Activated naive CD4-positive, alpha-beta T cell treated with anti-CD3 and anti-CD28 coated beads for 36 hours (primary cell): ENCODE measurements around the gene ATP2A3. TPM values are rescaled to one million over a fixed set of nuclear protein-coding genes. Genes with fewer than 3 reads are reported as not detected.

ENCODE experiments used
- CTCF ChIA-PET: fragments of 350-600 bp; sonication (Branson Sonifier 250); formaldehyde crosslinking; loops from one replicate; lab custom pipeline; 2021; ENCODE audit warnings: antibody characterized with exemption; lab: Charles Lee
- DNase-seq: peaks from one replicate; pipeline ENCODE4 v3.0.0-alpha.2; 2020
- H3K27ac Mint-ChIP-seq: one replicate; pipeline ENCODE4 v1.8.0; 2021; ENCODE audit warnings: mild to moderate bottlenecking, mixed read lengths
- H3K27me3 Mint-ChIP-seq: one replicate; pipeline ENCODE4 v1.8.0; 2021; ENCODE audit warnings: low read depth, mixed read lengths
- H3K36me3 Mint-ChIP-seq: one replicate; pipeline ENCODE4 v1.8.0; 2021; ENCODE audit warnings: low read depth, mixed read lengths
- H3K4me1 Mint-ChIP-seq: one replicate; pipeline ENCODE4 v1.8.0; 2021; ENCODE audit warnings: low read depth, mixed read lengths
- H3K4me3 Mint-ChIP-seq: one replicate; pipeline ENCODE4 v1.8.0; 2021; ENCODE audit warnings: mild to moderate bottlenecking, moderate library complexity, mixed read lengths
- H3K9me3 Mint-ChIP-seq: one replicate; pipeline ENCODE4 v1.8.0; 2021; ENCODE audit warnings: mixed read lengths
- intact Hi-C: fragments of 100-400 bp; cut with micrococcal nuclease; formaldehyde crosslinking; loops from one replicate; pipeline ENCODE4 v1.15.1; 2023
- total RNA-seq, 2 experiments: library from RNA; stranded (reverse); gene quantifications; one replicate each; pipeline ENCODE4 v1.2.3, GENCODE V29; 2021

The ATP2A3 gene
- total RNA-seq, 2 experiments from 2014 or later, result 75.5 to 76.4 TPM

DNA sequence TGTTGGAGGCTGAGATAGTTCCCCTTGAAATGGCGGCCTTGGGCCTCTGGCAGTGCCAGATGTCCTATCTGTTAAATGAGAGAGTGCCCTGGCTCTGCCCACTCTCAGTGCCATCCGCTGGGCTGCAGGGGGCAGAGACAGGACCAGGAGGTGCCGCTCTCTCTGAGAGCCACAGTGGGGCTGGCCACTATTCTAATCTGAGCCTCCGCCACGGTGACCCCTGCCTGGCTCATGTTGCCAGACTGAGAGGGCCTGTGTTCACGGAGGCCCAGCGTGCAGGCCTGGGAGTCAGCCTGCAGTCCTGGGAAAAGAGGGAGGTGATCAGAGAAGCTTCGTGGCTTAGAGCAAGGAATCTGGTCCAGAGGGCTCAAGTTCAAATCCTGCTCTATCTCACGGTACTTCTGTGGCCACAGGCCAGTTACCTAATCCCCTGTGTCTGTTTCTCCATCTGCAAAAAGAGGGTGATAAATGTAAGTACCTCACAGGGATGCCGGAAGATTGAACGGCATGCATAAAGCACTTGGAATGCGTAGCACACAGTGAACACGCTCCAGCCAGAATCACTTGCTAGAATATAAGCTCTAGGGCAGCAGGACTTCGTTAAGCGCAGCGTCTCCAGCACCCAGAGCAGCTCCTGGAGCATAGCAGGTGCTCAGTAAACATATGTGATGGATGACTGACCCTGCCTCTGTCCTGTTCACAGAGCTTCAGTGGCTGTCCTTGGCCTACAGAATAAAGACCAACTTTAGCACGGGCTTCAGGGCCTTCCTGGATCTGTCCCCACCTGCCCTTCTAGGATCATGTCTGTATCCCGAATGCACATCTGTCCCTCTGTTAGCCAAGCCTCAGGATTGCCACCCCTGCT is 6.3 kb downstream of the ATP2A3 start:
- no peaks in the 10 kb centered on the region for H3K9me3 Mint-ChIP-seq
- H3K4me1 Mint-ChIP-seq, result peaks cover 65% of the 10 kb centered on the region
- CTCF ChIA-PET, result no interaction called here
- intact Hi-C loops, result no loop called here
- H3K36me3 Mint-ChIP-seq, result peaks cover 3% of the 10 kb centered on the region
- no peak overlapping the region for H3K27ac Mint-ChIP-seq
- DNase-seq, result no peak
- H3K4me3 Mint-ChIP-seq, result no peak overlapping the region
- no peaks in the 10 kb centered on the region for H3K27me3 Mint-ChIP-seq

DNA sequence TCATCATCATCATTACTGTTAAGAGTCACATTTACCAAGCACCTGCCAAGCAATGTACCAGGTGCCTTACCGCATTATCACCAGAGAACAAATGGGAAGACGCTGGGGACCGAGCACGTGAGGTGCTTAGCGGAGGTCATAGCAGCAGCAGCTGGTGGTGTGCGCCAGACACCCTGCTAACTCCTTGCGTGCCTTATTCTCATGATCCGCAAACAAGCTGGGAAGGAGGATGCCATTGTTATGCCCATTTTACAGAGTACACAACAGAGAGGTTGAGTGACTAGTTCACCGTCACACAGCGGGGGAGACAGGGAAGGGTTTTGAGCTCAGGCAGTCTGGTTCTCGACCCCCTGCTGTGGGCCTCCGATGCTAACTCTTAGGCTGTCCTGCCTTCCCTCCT is 7.3 kb downstream of the ATP2A3 start:
- no peak for DNase-seq
- Mint-ChIP-seq H3K36me3 (peaks cover 3% of the 10 kb centered on the region), H3K27ac (peak overlapping the region; percentile 76), H3K9me3 (no peaks in the 10 kb centered on the region), H3K4me1 (peaks cover 55% of the 10 kb centered on the region), H3K4me3 (no peak overlapping the region), H3K27me3 (no peaks in the 10 kb centered on the region)
- CTCF ChIA-PET, result interaction anchor here (0.6 to 0.9 kb wide), 2 partner anchors 8 to 1200 kb away, joined by 3 to 4 read pairs; no protein-coding TSS in a partner anchor
- intact Hi-C loops, result no loop called here

DNA sequence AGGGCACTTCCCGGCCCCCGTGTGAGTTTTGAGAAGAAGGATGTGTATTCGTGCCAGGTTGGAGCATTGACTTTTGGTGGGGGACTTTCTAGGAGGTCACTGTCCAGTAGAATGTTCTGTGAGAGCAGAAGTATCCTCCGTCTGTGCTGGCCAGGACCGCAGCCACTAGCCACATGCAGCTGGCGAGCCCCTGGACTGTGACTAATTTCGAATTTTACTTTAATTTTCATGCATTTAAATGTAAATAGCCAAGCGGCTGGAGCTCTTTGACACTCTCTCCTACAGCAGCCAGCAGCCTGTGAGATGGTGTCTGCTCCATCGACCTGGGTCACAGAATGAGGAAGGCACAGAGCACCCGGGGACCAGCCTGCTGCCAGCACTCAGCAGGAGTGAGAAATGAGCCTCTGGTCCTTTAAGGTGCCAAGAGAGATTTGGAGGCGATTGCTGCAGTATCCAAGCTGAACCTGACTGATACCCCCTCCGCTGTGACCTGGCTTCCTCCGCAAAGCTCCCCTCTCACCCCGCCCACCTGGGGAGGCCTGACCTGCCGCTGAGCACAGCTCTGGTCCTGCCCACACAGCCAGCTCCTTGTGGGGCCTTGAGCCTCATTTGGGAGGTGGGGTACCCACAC is 7.8 kb downstream of the ATP2A3 start:
- CTCF ChIA-PET, result interaction anchor here (0.9 kb wide), 1 partner anchor 9 kb away, joined by 4 read pairs; no protein-coding TSS in a partner anchor
- peak overlapping the region; percentile 76 for H3K27ac Mint-ChIP-seq
- intact Hi-C loops, result no loop called here

DNA sequence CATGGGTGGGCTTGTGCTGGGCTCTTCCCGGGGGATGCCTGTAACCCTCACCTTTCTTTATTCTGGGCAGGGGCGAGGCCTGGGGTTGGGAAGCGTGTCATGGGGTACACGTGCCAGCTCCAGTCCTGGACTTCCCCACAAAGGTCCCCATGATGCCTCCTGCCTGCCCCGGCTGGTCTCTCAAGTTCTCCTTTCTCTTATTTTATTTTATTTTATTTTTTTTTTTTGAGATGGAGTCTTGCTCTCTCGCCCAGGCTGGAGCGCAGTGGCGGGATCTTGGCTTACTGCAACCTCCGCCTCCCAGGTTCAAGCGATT is 8.6 kb downstream of the ATP2A3 start:
- intact Hi-C loops, result no loop called here
- CTCF ChIA-PET, result interaction anchor here (0.7 kb wide), 1 partner anchor 42 kb away, joined by 3 read pairs; no protein-coding TSS in a partner anchor
- Mint-ChIP-seq H3K36me3 (peaks cover 3% of the 10 kb centered on the region), H3K4me1 (peaks cover 41% of the 10 kb centered on the region), H3K27me3 (no peaks in the 10 kb centered on the region), H3K27ac (peak overlapping the region; percentile 31), H3K9me3 (no peaks in the 10 kb centered on the region), H3K4me3 (no peak overlapping the region)
- DNase-seq, result no peak

More for the DNA sequence above, 7.8 kb downstream of the ATP2A3 start:
- H3K4me1 Mint-ChIP-seq, result peaks cover 50% of the 10 kb centered on the region
- H3K4me3 Mint-ChIP-seq, result no peak overlapping the region
- H3K36me3 Mint-ChIP-seq, result peaks cover 3% of the 10 kb centered on the region
- DNase-seq, result no peak
- no peaks in the 10 kb centered on the region for H3K27me3 Mint-ChIP-seq
- no peaks in the 10 kb centered on the region for H3K9me3 Mint-ChIP-seq

DNA sequence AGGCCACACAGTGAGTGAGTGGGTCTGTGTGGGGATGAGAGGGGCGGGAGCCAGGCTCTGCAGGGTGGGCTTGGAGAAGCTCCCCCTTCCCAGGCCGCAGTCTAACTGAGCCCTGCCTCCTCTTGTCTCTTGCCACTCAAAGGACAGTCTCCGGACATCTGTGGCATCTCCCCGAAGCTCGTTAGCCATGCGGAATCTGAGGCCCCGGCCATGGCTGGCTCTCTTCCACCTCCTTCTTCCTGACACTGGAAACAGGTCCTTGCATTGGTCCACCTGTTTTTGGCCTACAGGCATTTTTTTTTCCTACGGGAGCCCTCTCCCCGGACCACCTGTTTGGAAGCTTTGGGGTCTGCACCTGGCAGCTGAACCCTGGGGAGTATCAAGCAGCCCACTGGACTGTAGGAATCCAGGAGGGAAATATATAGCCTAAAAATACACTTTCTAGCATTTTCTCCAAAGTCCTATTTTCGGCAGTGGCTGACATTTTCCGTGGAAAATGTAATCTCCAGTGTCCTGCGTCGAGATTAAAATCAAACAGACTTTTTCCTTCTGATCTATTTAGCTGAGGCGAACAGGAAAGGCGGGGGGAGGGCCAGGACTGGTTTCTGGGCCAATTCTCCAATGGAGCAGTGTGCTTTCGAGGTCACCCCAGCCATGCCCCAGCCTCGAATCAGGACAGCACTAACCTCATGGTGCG is 9.1 kb downstream of the ATP2A3 start:
- DNase-seq, result no peak
- intact Hi-C loops, result no loop called here
- Mint-ChIP-seq H3K4me3 (no peak overlapping the region), H3K27me3 (no peaks in the 10 kb centered on the region), H3K4me1 (peaks cover 36% of the 10 kb centered on the region), H3K27ac (no peak overlapping the region), H3K36me3 (peaks cover 3% of the 10 kb centered on the region), H3K9me3 (no peaks in the 10 kb centered on the region)
- CTCF ChIA-PET, result interaction anchor here (0.7 kb wide), 1 partner anchor 41 kb away, joined by 3 read pairs; no protein-coding TSS in a partner anchor

DNA sequence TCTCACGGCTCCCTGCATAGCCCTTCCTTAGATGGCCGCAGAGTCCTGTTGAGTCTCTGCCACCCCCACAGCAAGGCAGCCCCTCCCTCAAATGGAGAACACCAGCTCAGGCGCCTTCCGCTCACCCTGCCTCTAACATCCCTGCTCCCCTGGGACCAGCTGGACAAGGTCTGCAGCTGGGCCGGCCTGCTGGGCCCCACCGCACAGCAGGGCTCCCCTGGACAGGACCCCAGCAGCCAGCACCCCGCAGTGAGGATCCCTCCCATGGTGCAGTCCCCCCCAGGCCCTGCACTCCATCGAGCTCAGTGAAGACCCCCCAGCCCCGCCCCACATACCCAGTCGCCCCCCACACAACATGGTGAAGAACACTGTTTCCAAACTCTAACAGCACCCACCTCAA is 10.2 kb downstream of the ATP2A3 start:
- no peaks in the 10 kb centered on the region for H3K9me3 Mint-ChIP-seq
- intact Hi-C loops, result no loop called here
- H3K27ac Mint-ChIP-seq, result no peak overlapping the region
- H3K4me3 Mint-ChIP-seq, result no peak overlapping the region
- peaks cover 26% of the 10 kb centered on the region for H3K4me1 Mint-ChIP-seq
- CTCF ChIA-PET, result no interaction called here
- no peak for DNase-seq
- H3K36me3 Mint-ChIP-seq, result peaks cover 8% of the 10 kb centered on the region
- no peaks in the 10 kb centered on the region for H3K27me3 Mint-ChIP-seq

DNA sequence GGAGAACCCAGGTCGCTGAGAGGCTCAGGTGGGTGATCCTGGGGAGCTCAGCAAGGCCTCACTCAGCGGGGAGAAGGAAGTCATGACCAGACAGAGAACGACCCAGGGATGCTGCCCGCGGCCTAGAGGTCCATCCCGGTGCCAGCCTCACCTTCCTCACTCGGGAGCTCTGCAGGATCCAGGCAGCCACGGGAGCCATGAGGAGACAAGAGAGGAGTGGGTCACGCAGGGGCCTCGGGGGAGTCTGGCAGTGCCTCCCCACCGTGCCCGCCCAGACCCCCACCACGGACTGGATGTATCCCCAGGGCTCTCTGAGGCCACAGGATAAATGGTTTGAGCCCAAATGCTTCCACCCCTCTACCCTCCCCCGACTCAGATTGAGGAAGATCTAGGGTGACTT is 10.7 kb downstream of the ATP2A3 start:
- intact Hi-C loops, result no loop called here
- CTCF ChIA-PET, result no interaction called here
- Mint-ChIP-seq H3K27me3 (no peaks in the 10 kb centered on the region), H3K9me3 (no peaks in the 10 kb centered on the region), H3K4me1 (peaks cover 25% of the 10 kb centered on the region), H3K4me3 (no peak overlapping the region), H3K27ac (no peak overlapping the region), H3K36me3 (peaks cover 8% of the 10 kb centered on the region)
- no peak for DNase-seq

DNA sequence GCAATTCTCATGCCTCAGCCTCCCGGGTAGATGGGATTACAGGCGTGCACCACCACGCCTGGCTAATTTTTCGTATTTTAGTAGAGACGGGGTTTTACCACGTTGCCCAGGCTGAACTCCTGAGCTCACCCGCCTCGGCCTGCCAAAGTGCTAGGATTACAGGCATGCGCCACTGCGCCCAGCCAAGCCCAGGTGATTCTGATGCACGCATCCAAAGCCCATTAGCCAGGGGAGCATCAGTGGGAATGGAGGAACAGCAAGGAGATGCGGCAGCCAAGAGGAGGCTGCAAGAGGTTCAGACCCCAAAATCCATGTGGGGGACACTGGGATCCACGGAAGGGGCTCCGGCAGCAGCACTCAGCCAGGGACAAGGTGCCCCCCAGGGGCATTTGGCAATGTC is 12.1 kb downstream of the ATP2A3 start:
- DNase-seq, result no peak
- peaks cover 15% of the 10 kb centered on the region for H3K4me1 Mint-ChIP-seq
- no peak overlapping the region for H3K27ac Mint-ChIP-seq
- CTCF ChIA-PET, result no interaction called here
- no peaks in the 10 kb centered on the region for H3K9me3 Mint-ChIP-seq
- H3K27me3 Mint-ChIP-seq, result no peaks in the 10 kb centered on the region
- intact Hi-C loops, result no loop called here
- H3K4me3 Mint-ChIP-seq, result no peak overlapping the region
- peaks cover 12% of the 10 kb centered on the region for H3K36me3 Mint-ChIP-seq

DNA sequence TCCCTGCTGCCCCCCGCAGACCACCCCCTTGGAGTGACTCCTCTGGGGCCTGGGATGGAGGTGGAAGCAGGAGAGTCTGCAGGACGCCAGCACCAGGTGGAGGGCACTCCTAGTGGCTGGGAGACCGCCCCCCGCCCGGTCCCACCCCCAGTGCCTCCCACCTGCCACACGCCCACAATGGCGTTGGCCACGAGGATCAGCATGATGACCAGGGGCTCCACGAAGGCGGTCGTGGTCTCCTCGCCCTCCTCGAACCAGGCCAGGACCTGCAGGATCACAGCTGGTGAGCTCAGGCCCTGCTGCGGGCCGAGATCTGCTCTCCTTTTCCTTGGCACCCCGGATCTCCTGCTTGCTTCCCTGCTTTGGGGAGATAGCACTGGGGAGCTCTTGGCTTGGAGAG is 12.8 kb downstream of the ATP2A3 start:
- Mint-ChIP-seq H3K4me3 (no peak overlapping the region), H3K9me3 (no peaks in the 10 kb centered on the region), H3K36me3 (peaks cover 11% of the 10 kb centered on the region), H3K27me3 (no peaks in the 10 kb centered on the region), H3K27ac (no peak overlapping the region), H3K4me1 (peaks cover 9% of the 10 kb centered on the region)
- CTCF ChIA-PET, result no interaction called here
- DNase-seq, result no peak
- intact Hi-C loops, result no loop called here

DNA sequence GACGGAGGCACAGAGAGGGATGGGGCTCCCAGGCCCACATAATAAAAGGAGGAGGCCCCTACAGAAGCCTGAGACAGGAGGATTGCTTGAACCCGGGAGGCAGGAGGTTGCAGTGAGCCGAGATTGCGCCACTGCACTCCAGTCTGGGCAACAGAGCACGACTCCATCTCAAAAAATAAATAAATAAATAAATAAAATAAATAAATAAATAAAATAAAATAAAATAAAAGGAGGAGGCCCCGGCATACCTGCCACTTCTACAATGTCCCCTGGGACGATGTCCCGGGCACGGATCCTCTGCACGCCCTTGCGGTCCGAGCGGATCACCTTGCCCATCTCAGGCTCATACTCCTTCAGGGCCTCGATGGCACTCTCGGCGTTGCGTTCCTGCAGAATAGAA is 13.2 kb downstream of the ATP2A3 start:
- Mint-ChIP-seq H3K36me3 (peaks cover 11% of the 10 kb centered on the region), H3K9me3 (no peaks in the 10 kb centered on the region), H3K27ac (no peak overlapping the region), H3K4me3 (no peak overlapping the region), H3K27me3 (no peaks in the 10 kb centered on the region), H3K4me1 (peaks cover 5% of the 10 kb centered on the region)
- CTCF ChIA-PET, result interaction anchor here (1.8 kb wide), 1 partner anchor 37 kb away, joined by 7 read pairs; no protein-coding TSS in a partner anchor
- intact Hi-C loops, result no loop called here
- DNase-seq, result no peak

DNA sequence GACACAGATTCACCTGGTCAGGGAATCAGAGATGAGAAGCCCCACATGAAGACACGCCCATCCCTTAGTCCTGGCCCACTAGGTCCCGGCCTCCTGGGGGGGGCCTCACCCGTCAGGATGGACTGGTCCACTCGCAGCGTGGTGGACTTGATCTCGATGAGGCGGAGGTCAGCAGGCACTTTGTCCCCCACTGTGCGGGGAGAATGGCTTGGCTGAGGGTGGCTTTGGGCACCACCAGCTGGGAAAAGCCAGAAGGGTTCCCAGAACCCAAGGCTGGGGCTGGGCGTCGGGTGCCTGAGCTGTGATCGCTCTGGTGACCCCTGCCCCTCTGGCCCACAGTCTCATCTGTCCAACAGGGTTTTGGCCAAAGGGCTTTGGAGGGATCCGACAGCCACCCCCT is 13.7 kb downstream of the ATP2A3 start:
- H3K4me1 Mint-ChIP-seq, result peaks cover 3% of the 10 kb centered on the region
- CTCF ChIA-PET, result interaction anchor here (1.8 kb wide), 1 partner anchor 37 kb away, joined by 7 read pairs; no protein-coding TSS in a partner anchor
- no peaks in the 10 kb centered on the region for H3K27me3 Mint-ChIP-seq
- no peak for DNase-seq
- peaks cover 15% of the 10 kb centered on the region for H3K36me3 Mint-ChIP-seq
- no peak overlapping the region for H3K4me3 Mint-ChIP-seq
- intact Hi-C loops, result no loop called here
- H3K9me3 Mint-ChIP-seq, result no peaks in the 10 kb centered on the region
- no peak overlapping the region for H3K27ac Mint-ChIP-seq

DNA sequence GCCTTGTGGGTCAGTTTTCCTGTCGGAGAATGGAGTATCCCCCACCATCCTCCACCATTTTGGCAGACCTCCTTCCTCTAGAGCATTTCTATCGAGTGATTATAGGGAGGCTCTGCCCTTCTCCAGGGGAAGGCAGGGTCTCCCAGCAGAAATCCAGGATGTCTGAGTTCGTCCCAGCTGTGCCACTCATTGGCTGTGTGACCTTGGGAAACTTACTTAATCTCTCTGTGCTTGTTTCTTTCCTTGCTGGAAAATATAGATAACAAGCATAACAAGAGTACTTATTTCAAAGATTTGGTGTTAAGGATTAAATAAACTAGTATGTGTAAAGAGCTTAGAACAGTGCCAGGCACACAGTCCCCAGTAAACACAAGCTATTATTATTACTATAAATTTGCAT is 14.8 kb downstream of the ATP2A3 start:
- Mint-ChIP-seq H3K36me3 (peaks cover 18% of the 10 kb centered on the region), H3K27ac (no peak overlapping the region), H3K4me1 (no peaks in the 10 kb centered on the region), H3K4me3 (no peak overlapping the region), H3K9me3 (no peaks in the 10 kb centered on the region), H3K27me3 (no peaks in the 10 kb centered on the region)
- DNase-seq, result no peak
- CTCF ChIA-PET, result interaction anchor here (1.0 to 1.8 kb wide), 2 partner anchors 36 to 104 kb away, joined by 3 to 7 read pairs; partner anchors contain the start of gene NCBP3
- intact Hi-C loops, result loop anchor here (2.0 kb wide), 1 partner anchor 15 kb away; the partner anchor contains the start of gene ATP2A3
